A673 (cell line): Measurements from ENCODE around the gene LARGE1.

Experiments
- EZH2 ChIP-seq: fragments of 200-600 bp; sonication (generic); IDR thresholded peaks from 2 replicates; pipeline ENCODE4 v1.6.1; 2017; ENCODE audit warnings: borderline replicate concordance, low read depth, mild to moderate bottlenecking, mixed read lengths, antibody characterized with exemption, low read length; ENCODE audit not compliant: poor library complexity, severe bottlenecking
- TF ChIP-seq, protein P1 (sequence below): fragments of 300-800, 200-600 bp; sonication (generic); conservative IDR thresholded peaks from 2 replicates; pipeline ENCODE4 v1.5.1; 2017; ENCODE audit warnings: low read depth, mild to moderate bottlenecking, antibody characterized with exemption, low read length, moderate library complexity, mixed read lengths

DNA sequence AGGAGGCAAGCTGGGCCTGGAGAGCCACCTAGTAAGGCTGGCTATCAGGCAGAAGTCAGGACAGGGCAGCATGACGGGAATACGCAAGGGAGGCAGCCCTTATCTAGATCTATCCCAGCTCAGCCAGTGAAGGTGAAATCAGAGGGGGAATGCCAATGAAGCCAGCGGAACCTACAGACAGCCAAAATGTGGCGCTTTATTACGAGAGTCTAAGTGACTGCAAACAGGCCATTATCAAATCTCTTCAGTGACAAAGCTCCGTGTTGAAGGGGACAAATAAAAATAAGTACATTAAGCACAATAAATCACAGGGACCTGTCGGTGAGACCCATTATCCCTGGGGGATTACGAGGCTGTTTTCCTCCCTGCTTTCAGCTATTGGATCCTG is 22.8 kb downstream of the LARGE1 start:
- TF ChIP-seq, protein P1, sequence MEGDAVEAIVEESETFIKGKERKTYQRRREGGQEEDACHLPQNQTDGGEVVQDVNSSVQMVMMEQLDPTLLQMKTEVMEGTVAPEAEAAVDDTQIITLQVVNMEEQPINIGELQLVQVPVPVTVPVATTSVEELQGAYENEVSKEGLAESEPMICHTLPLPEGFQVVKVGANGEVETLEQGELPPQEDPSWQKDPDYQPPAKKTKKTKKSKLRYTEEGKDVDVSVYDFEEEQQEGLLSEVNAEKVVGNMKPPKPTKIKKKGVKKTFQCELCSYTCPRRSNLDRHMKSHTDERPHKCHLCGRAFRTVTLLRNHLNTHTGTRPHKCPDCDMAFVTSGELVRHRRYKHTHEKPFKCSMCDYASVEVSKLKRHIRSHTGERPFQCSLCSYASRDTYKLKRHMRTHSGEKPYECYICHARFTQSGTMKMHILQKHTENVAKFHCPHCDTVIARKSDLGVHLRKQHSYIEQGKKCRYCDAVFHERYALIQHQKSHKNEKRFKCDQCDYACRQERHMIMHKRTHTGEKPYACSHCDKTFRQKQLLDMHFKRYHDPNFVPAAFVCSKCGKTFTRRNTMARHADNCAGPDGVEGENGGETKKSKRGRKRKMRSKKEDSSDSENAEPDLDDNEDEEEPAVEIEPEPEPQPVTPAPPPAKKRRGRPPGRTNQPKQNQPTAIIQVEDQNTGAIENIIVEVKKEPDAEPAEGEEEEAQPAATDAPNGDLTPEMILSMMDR = no peak
- no peak for TF ChIP-seq EZH2
